ENCODE data around the gene CYS1. TPM values are rescaled to one million over a fixed set of nuclear protein-coding genes. Genes with fewer than 3 reads are reported as not detected.

Gene CYS1
- total RNA-seq, 2 experiments from 2014 or later: 0.50 to 1.1 TPM

DNA sequence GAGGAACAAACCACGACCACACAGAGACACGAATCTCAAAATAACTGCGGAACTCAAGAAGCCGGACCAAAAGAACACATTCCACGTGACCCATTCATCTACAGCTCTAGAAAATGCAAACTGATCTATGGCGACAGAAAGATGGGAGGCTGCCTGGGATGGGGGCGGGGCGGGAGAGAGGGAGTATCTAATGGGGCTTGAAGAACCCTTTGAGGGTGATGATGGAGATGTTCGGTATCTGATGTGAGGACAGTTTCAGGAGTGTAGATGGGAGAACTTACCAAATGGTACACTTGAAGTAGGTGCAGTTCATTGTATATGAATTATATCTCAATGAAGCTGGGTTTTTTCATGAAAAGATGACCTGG is 71.4 kb downstream of the CYS1 start:
- H3K36me3 Mint-ChIP-seq (ENCODE audit: low read depth): no peaks in the 10 kb centered on the region
- no peak overlapping the region for H3K4me3 Mint-ChIP-seq
- no peak overlapping the region for H3K27ac Mint-ChIP-seq
- H3K27me3 Mint-ChIP-seq (ENCODE audit: low read depth): peaks cover 18% of the 10 kb centered on the region
- DNase-seq: no peak
- no peaks in the 10 kb centered on the region for H3K9me3 Mint-ChIP-seq (ENCODE audit: insufficient read depth)
- POLR2A ChIA-PET: no interaction called here
- no peaks in the 10 kb centered on the region for H3K4me1 Mint-ChIP-seq (ENCODE audit: low read depth)
- CTCF ChIA-PET: no interaction called here
- ATAC-seq: no peak

GRCh38 chr2:10007921-10008808 is 72.0 kb downstream of the CYS1 start:
- DNase-seq: no peak
- Mint-ChIP-seq H3K27ac (no peak overlapping the region), H3K36me3 (ENCODE audit: low read depth) (no peaks in the 10 kb centered on the region), H3K9me3 (ENCODE audit: insufficient read depth) (no peaks in the 10 kb centered on the region), H3K27me3 (ENCODE audit: low read depth) (peaks cover 18% of the 10 kb centered on the region), H3K4me3 (no peak overlapping the region), H3K4me1 (ENCODE audit: low read depth) (no peaks in the 10 kb centered on the region)
- ChIA-PET CTCF (interaction anchor here (4.5 kb wide), 1 partner anchor 24 kb away, joined by 22 read pairs; no protein-coding TSS in a partner anchor), POLR2A (no interaction called here)
- no peak for ATAC-seq

DNA sequence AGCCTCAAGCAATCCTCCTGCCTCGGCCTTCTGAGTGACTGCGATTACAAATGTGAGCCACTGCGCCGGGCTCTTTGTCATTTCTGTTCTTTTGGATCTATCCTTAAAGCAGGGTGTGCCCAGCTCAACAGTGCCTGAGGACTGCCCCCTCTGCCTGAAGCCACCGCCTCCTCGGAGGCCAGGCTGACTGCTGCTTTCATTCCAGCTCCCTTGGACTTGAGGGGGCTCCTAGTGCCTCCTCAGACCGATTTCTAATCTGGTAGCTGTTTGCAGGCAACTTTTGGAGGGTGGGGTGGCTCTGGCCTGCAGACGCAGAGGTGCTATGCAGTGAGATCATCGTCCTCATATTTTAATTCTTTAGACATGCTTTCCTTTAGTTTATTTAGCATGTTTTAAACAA is 72.8 kb downstream of the CYS1 start:
- POLR2A ChIA-PET: interaction anchor here (0.7 kb wide), 1 partner anchor 1242 kb away, joined by 3 read pairs; no protein-coding TSS in a partner anchor
- CTCF ChIA-PET: interaction anchor here (4.5 kb wide), 1 partner anchor 23 kb away, joined by 22 read pairs; no protein-coding TSS in a partner anchor

More for the DNA sequence above, 72.8 kb downstream of the CYS1 start:
- Mint-ChIP-seq H3K4me3 (no peak overlapping the region), H3K9me3 (ENCODE audit: insufficient read depth) (no peaks in the 10 kb centered on the region), H3K27ac (no peak overlapping the region), H3K27me3 (ENCODE audit: low read depth) (peaks cover 18% of the 10 kb centered on the region), H3K36me3 (ENCODE audit: low read depth) (no peaks in the 10 kb centered on the region), H3K4me1 (ENCODE audit: low read depth) (no peaks in the 10 kb centered on the region)
- DNase-seq (no peak), ATAC-seq (no peak)

Other genes with a start within 250 kb of the CYS1 start
- 10 to 100 TPM; 33.0 to 35.6 TPM for gene TAF1B, start 236.9 kb downstream of the CYS1 start, total RNA-seq
- under 1 TPM; 0.55 to 0.57 TPM for gene GRHL1, start 128.7 kb downstream of the CYS1 start, total RNA-seq
- gene KLF11, start 36.9 kb downstream of the CYS1 start, total RNA-seq: 1 to 10 TPM; 6.8 to 9.2 TPM
- gene RRM2, start 42.3 kb upstream of the CYS1 start, total RNA-seq: 100 to 1,000 TPM; 571 to 604 TPM
- 10 to 100 TPM; 55.8 to 56.6 TPM for gene HPCAL1, start 222.5 kb upstream of the CYS1 start, total RNA-seq